Hepatocyte (in vitro differentiated cells): Measurements from ENCODE around the gene PLA2G4A. TPM values are rescaled to one million over a fixed set of nuclear protein-coding genes. Genes with fewer than 3 reads are reported as not detected.

Experiments
- DNase-seq: peaks from one replicate; pipeline ENCODE4 v3.0.0-alpha.2; 2016; ENCODE audit warnings: low spot score
- H2AFZ ChIP-seq: fragments of 200-600 bp; sonication (generic); 2 replicates; pipeline ENCODE4 v1.6.0; 2016; ENCODE audit warnings: antibody characterized with exemption, mild to moderate bottlenecking
- H3K27ac ChIP-seq: fragments of 200-600 bp; sonication (generic); 2 replicates; pipeline ENCODE4 v1.5.1; 2016; ENCODE audit warnings: mild to moderate bottlenecking
- H3K27me3 ChIP-seq: fragments of 200-600 bp; sonication (generic); 2 replicates; pipeline ENCODE4 v1.6.1; 2016
- H3K36me3 ChIP-seq: fragments of 200-600 bp; sonication (generic); replicated peaks from 2 replicates; pipeline ENCODE4 v1.5.1; 2016; ENCODE audit warnings: low read depth; ENCODE audit not compliant: insufficient read depth
- H3K4me1 ChIP-seq: fragments of 200-600 bp; sonication (generic); 2 replicates; pipeline ENCODE4 v1.5.1; 2016; ENCODE audit warnings: mild to moderate bottlenecking, moderate library complexity; ENCODE audit not compliant: insufficient read depth
- H3K4me2 ChIP-seq: fragments of 200-600 bp; sonication (generic); 2 replicates; pipeline ENCODE4 v1.6.0; 2016
- H3K4me3 ChIP-seq: fragments of 200-600 bp; sonication (generic); 2 replicates; pipeline ENCODE4 v1.5.1; 2016; ENCODE audit warnings: mild to moderate bottlenecking
- H3K79me2 ChIP-seq: fragments of 200-600 bp; sonication (generic); 2 replicates; pipeline ENCODE4 v1.6.0; 2017; ENCODE audit warnings: mild to moderate bottlenecking
- H3K9me2 ChIP-seq: fragments of 200-600 bp; sonication (generic); replicated peaks from 2 replicates; pipeline ENCODE4 v1.6.0; 2017; ENCODE audit warnings: mild to moderate bottlenecking; ENCODE audit not compliant: insufficient read depth
- H3K9me3 ChIP-seq: fragments of 200-600 bp; sonication (generic); 2 replicates; pipeline ENCODE4 v1.5.1; 2016; ENCODE audit warnings: low read depth, mild to moderate bottlenecking
- H4K20me1 ChIP-seq: fragments of 200-600 bp; sonication (generic); 2 replicates; pipeline ENCODE4 v1.6.0; 2016; ENCODE audit warnings: mild to moderate bottlenecking; ENCODE audit not compliant: insufficient read depth, poor library complexity, severe bottlenecking
- CTCF ChIP-seq: fragments of 200-600 bp; sonication (generic); IDR thresholded peaks from 2 replicates; pipeline ENCODE4 v1.5.1; 2016; ENCODE audit warnings: antibody characterized with exemption, mild to moderate bottlenecking; ENCODE audit not compliant: poor library complexity
- EZH2 ChIP-seq: fragments of 200-600 bp; sonication (generic); IDR thresholded peaks from 2 replicates; pipeline ENCODE4 v1.6.1; 2016; ENCODE audit warnings: antibody characterized with exemption, mild to moderate bottlenecking, borderline replicate concordance
- EZH2phosphoT487 ChIP-seq: fragments of 200-600 bp; sonication (generic); IDR thresholded peaks from one replicate; pipeline ENCODE4 v1.6.1; 2018; ENCODE audit warnings: antibody characterized with exemption, mild to moderate bottlenecking, low read depth, moderate library complexity; ENCODE audit not compliant: unreplicated experiment, severe bottlenecking
- WGBS: methylation state at CpG from one replicate; pipeline ENCODE4 v1.1.6; 2016; ENCODE audit warnings: low lambda C conversion rate; ENCODE audit errors: missing lambda C conversion rate; 5-methylcytosine and 5-hydroxymethylcytosine counted together
- polyA plus RNA-seq: library from polyadenylated mRNA; unstranded; fragments of >200 nt; fragmentation: Nextera tagmentation; extraction: Ambion mirVana; gene quantifications from 2 replicates; pipeline ENCODE4 v1.2.1, GENCODE V29; 2016
- total RNA-seq: library from RNA; depleted of rRNA; stranded (reverse); fragments of >200 nt; gene quantifications from 2 replicates; pipeline ENCODE4 v1.2.3, GENCODE V29; 2014

The PLA2G4A gene
- total and polyA plus RNA-seq, 2 experiments from 2014 or later: 21.3 to 24.9 TPM

GRCh38 chr1:187032316-187032981, 203.7 kb downstream of the PLA2G4A start:
- Histone ChIP-seq H4K20me1 (no peaks in the 10 kb centered on the region), H3K4me1 (no peaks in the 10 kb centered on the region), H2AFZ (no peak overlapping the region), H3K79me2 (no peaks in the 10 kb centered on the region), H3K9me2 (no peaks in the 10 kb centered on the region), H3K36me3 (no peaks in the 10 kb centered on the region), H3K4me2 (no peak overlapping the region), H3K27me3 (no peaks in the 10 kb centered on the region), H3K9me3 (no peaks in the 10 kb centered on the region), H3K27ac (no peak overlapping the region), H3K4me3 (no peak overlapping the region)
- no peak for TF ChIP-seq CTCF
- no peak for TF ChIP-seq EZH2
- no peak for TF ChIP-seq EZH2phosphoT487
- no peak for DNase-seq
- WGBS: 96% methylated on average over 4 of the region's 4 CpGs

DNA sequence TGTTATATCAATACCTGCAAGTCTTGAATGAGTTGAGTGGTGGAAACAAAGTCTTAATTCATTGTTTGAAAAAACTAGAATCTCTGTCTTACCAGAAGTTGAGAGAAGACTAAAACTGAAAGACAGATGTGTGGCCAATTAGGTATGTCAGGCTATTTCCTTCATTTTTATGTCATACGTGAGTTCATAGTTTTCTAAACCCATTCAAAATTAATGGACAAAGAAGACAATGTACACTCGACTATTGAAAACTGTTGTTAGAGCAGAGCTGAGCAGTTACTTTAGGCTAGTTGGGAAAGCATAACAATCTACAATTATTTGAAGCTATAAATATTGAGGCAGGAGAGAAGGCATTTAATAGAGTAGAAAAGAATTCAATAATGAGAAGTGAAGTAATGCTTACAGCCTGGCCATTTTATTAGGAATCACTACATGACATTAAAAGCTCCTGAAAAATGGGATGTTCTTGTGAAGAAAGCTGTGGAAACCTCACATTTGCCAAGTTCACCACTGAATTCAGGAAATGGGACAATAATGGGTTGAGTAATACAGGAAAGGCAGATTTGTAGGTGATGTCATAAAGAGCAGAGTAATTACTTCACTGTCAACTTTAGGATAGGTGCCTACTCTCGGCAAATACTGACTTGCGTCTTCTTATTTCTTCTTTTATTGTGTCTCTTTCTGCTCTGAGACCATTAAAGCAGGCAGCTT, 204.4 kb downstream of the PLA2G4A start:
- no peak for DNase-seq
- Histone ChIP-seq H3K9me3 (no peaks in the 10 kb centered on the region), H3K4me1 (no peaks in the 10 kb centered on the region), H3K4me3 (no peak overlapping the region), H3K36me3 (no peaks in the 10 kb centered on the region), H2AFZ (no peak overlapping the region), H4K20me1 (no peaks in the 10 kb centered on the region), H3K4me2 (no peak overlapping the region), H3K27ac (no peak overlapping the region), H3K27me3 (no peaks in the 10 kb centered on the region), H3K79me2 (no peaks in the 10 kb centered on the region), H3K9me2 (no peaks in the 10 kb centered on the region)
- 90% methylated on average over 4 of the region's 4 CpGs for WGBS
- TF ChIP-seq EZH2 (no peak), EZH2phosphoT487 (no peak), CTCF (no peak)

DNA sequence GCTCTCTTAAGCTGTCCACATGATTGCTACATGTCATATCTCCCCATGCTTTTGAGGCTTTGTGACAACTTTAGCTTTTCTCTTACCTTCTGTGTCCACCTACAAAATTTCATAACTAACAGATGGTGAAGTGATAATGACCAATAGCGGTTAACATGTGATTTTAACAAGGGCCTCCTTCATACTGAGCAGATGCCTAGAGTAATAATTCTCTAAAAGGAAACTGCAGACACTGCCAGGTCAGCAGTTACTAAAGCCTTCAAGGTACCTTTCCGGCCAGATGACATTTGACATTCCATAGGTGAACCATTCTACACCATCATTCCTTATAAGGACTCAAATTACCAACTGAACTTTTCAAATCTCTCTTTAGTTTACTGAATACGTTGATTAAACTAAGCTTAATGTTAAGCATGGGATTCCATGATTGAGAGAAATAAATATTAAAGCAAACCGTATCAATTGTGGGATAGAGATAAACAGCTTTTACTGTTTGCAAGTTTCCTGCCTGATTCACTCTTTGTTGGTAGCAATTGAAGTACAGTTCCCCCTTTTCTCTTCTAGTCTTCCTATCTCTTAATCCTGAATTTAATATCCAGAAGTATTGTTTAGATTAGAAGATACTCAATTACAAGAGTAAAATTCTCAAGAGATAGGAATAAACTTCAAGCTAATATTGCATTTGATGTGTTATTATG, 205.1 kb downstream of the PLA2G4A start:
- H3K27me3 ChIP-seq: no peaks in the 10 kb centered on the region
- no peaks in the 10 kb centered on the region for H4K20me1 ChIP-seq
- WGBS: 78% methylated on average over 4 of the region's 4 CpGs
- no peaks in the 10 kb centered on the region for H3K4me1 ChIP-seq
- H3K4me3 ChIP-seq: no peak overlapping the region
- no peak overlapping the region for H3K27ac ChIP-seq
- H3K9me2 ChIP-seq: no peaks in the 10 kb centered on the region
- TF ChIP-seq CTCF: no peak
- no peak for TF ChIP-seq EZH2phosphoT487
- TF ChIP-seq EZH2: no peak
- no peaks in the 10 kb centered on the region for H3K79me2 ChIP-seq
- no peaks in the 10 kb centered on the region for H3K9me3 ChIP-seq
- no peak overlapping the region for H3K4me2 ChIP-seq
- DNase-seq: no peak
- H3K36me3 ChIP-seq: no peaks in the 10 kb centered on the region
- H2AFZ ChIP-seq: no peak overlapping the region
